K562 (cell line): Measurements from ENCODE around the gene UBLCP1. TPM values are rescaled to one million over a fixed set of nuclear protein-coding genes. Genes with fewer than 3 reads are reported as not detected.

ENCODE experiments used
- ATF1 ChIP-seq, 2 experiments: fragments of 450-650 bp in 1 of 2; IDR thresholded peaks; 2 replicates each; pipeline ENCODE4 v1.6.1; 2016; ENCODE audit warnings: missing compliant biosample characterization in 1 of 2, missing genetic modification characterization in 1 of 2
- ATF3 ChIP-seq, 2 experiments: fragments of 450-650 bp in 1 of 2; sonication (generic) in 1 of 2; formaldehyde crosslinking in 1 of 2; IDR thresholded peaks in 1 of 2; conservative IDR thresholded peaks in 1 of 2; 2 replicates each; pipeline versions ENCODE4 v1.6.1 to v1.8.1; 2016 to 2023; ENCODE audit warnings: mild to moderate bottlenecking in 2 of 2, moderate library complexity in 2 of 2, inconsistent platforms in 1 of 2, missing genetic modification reagents in 1 of 2
- CHD1 ChIP-seq: fragments of 200-600 bp; sonication (generic); IDR thresholded peaks from one replicate; pipeline ENCODE4 v1.6.1; 2012; ENCODE audit warnings: mild to moderate bottlenecking, moderate library complexity, low read length, inconsistent platforms
- CXXC5 ChIP-seq: fragments of 250-450 bp; sonication (Bioruptor Pico); IDR thresholded peaks from 2 replicates; pipeline ENCODE4 v1.8.0; 2022; ENCODE audit warnings: inconsistent platforms, mild to moderate bottlenecking, moderate library complexity
- E2F4 ChIP-seq: sonication (generic); formaldehyde crosslinking; IDR thresholded peaks from 2 replicates; pipeline ENCODE4 v1.8.0; 2022; ENCODE audit warnings: mild to moderate bottlenecking, low read depth, missing genetic modification reagents
- EHMT2 ChIP-seq: fragments of 450-650 bp; IDR thresholded peaks from 2 replicates; pipeline ENCODE4 v1.6.1; 2018; ENCODE audit warnings: antibody characterized with exemption
- HINFP ChIP-seq: fragments of 450-650 bp; conservative IDR thresholded peaks from 2 replicates; pipeline ENCODE4 v1.6.1; 2016; ENCODE audit warnings: missing genetic modification characterization, low read depth, mild to moderate bottlenecking, control low read depth, missing compliant biosample characterization
- NFIC ChIP-seq: fragments of 450-650 bp; IDR thresholded peaks from 2 replicates; pipeline ENCODE4 v1.6.1; 2017; ENCODE audit warnings: mild to moderate bottlenecking, inconsistent platforms
- PML ChIP-seq: IDR thresholded peaks from 2 replicates; pipeline ENCODE4 v1.6.1; 2012; ENCODE audit warnings: low read length, inconsistent platforms
- POU5F1 ChIP-seq: fragments of 150-350 bp; IDR thresholded peaks from 2 replicates; pipeline ENCODE4 v1.6.1; 2014; ENCODE audit warnings: borderline replicate concordance, low read length, low read depth, mild to moderate bottlenecking; ENCODE audit not compliant: partially characterized antibody
- RBBP5 ChIP-seq: fragments of 200-600 bp; sonication (generic); IDR thresholded peaks from 2 replicates; pipeline ENCODE4 v1.6.1; 2012; ENCODE audit warnings: borderline replicate concordance, mild to moderate bottlenecking, low read length, control low read depth, inconsistent platforms; ENCODE audit not compliant: insufficient read depth, poor library complexity, severe bottlenecking
- RBFOX2 ChIP-seq: fragments of 200-400 bp; formaldehyde crosslinking; IDR thresholded peaks from 2 replicates; pipeline ENCODE4 v1.6.1; 2017; ENCODE audit warnings: low read depth, mild to moderate bottlenecking, low read length, moderate library complexity
- RBM25 ChIP-seq: fragments of 200-400 bp; formaldehyde crosslinking; IDR thresholded peaks from 2 replicates; pipeline ENCODE4 v1.6.1; 2018; ENCODE audit warnings: low read length, low read depth, moderate library complexity; ENCODE audit not compliant: severe bottlenecking
- SOX6 ChIP-seq: fragments of 450-650 bp; IDR thresholded peaks from 2 replicates; pipeline ENCODE4 v1.6.1; 2014; ENCODE audit warnings: mild to moderate bottlenecking
- TBP ChIP-seq: optimal IDR thresholded peaks from 2 replicates; pipeline ENCODE3; 2011; ENCODE audit warnings: low read depth, low read length, improper control_type of control experiment
- ZNF512 ChIP-seq: IDR thresholded peaks from 2 replicates; pipeline ENCODE4 v1.6.1; 2016; ENCODE audit warnings: missing genetic modification characterization, missing compliant biosample characterization
- ZNF561 ChIP-seq: fragments of 450-650 bp; formaldehyde crosslinking; conservative IDR thresholded peaks from 2 replicates; pipeline ENCODE4 v1.4.0; 2020; ENCODE audit warnings: mild to moderate bottlenecking, moderate library complexity
- ZNF707 ChIP-seq: fragments of 250-450 bp; sonication (Bioruptor Pico); conservative IDR thresholded peaks from 2 replicates; pipeline ENCODE4 v1.8.0; 2022; ENCODE audit warnings: inconsistent platforms, mild to moderate bottlenecking, moderate library complexity
- ZZZ3 ChIP-seq: fragments of 450-650 bp; IDR thresholded peaks from 2 replicates; pipeline ENCODE4 v1.6.1; 2016; ENCODE audit warnings: antibody characterized with exemption, mild to moderate bottlenecking, moderate library complexity
- polyA plus RNA-seq, 8 experiments: library from polyadenylated mRNA; depleted of rRNA in 4 of 8; stranded (reverse) in 5 of 8; unstranded in 3 of 8; fragments of >200 nt; fragmentation: Nextera tagmentation in 2 of 8; fragmentation: Illumina TruSeq in 1 of 8; extraction: Ambion mirVana in 2 of 8; extraction: Trizol in 1 of 8; gene quantifications; 2 replicates each; pipeline versions ENCODE4 v1.2.1 to v1.2.3, GENCODE V29; 2011 to 2014; ENCODE audit warnings: inconsistent platforms in 1 of 8, missing spikeins in 1 of 8
- total RNA-seq, 7 experiments: library from RNA; depleted of rRNA in 6 of 7; stranded (reverse); fragments of >200 nt in 6 of 7; fragmentation: Illumina TruSeq in 2 of 7; extraction: Trizol in 2 of 7; gene quantifications; 2 replicates each; pipeline versions ENCODE4 v1.2.1 to v1.2.3, GENCODE V29; 2011 to 2021; ENCODE audit warnings: low replicate concordance in 1 of 7
- TF ChIP-seq, protein P1 (sequence below): sonication (generic); formaldehyde crosslinking; IDR thresholded peaks from 2 replicates; pipeline ENCODE4 v1.8.1; 2023; ENCODE audit warnings: mild to moderate bottlenecking, missing genetic modification reagents

UBLCP1 gene
- total and polyA plus RNA-seq, 9 of the 15 experiments (the other 6 are each of a cell fraction or from before 2014, with no cell fraction given): 18.8 to 39.8 (median 30.2) TPM

- TF ChIP-seq ZZZ3: 0 out of 2 replicates have a peak, but pooled peaks have one; percentile 55
- no peak for TF ChIP-seq ZNF707 (CRISPR knock-in tag)
- no peak for TF ChIP-seq E2F4 (CRISPR knock-in tag)
- TF ChIP-seq NFIC: peak; percentile 38; the same call in 1 of the 2 replicates
- peak; percentile 37; the same call in 1 of the 2 replicates for TF ChIP-seq SOX6
- TF ChIP-seq HINFP: peak; percentile 82
- no peak for TF ChIP-seq POU5F1
- peak; percentile 96 for TF ChIP-seq RBFOX2
- no peak for TF ChIP-seq RBM25
- TF ChIP-seq, protein P1, sequence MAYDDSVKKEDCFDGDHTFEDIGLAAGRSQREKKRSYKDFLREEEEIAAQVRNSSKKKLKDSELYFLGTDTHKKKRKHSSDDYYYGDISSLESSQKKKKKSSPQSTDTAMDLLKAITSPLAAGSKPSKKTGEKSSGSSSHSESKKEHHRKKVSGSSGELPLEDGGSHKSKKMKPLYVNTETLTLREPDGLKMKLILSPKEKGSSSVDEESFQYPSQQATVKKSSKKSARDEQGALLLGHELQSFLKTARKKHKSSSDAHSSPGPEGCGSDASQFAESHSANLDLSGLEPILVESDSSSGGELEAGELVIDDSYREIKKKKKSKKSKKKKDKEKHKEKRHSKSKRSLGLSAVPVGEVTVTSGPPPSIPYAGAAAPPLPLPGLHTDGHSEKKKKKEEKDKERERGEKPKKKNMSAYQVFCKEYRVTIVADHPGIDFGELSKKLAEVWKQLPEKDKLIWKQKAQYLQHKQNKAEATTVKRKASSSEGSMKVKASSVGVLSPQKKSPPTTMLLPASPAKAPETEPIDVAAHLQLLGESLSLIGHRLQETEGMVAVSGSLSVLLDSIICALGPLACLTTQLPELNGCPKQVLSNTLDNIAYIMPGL (CRISPR knock-in tag): 0 out of 2 replicates have a peak, but pooled peaks have one; percentile 47
- peak; percentile 69; the same call in 1 of the 2 replicates for TF ChIP-seq PML
- no peak for TF ChIP-seq ZNF512 (tag)
- peak; percentile 69; the same call in 1 of the 2 replicates for TF ChIP-seq CXXC5 (CRISPR knock-in tag)
- TF ChIP-seq RBBP5: peak; percentile 99
- no peak for TF ChIP-seq CHD1
- no peak for TF ChIP-seq ZNF561
- no peak for TF ChIP-seq ATF3 (IDR thresholded peaks at IDR 0.05)
- TF ChIP-seq ATF3 (CRISPR knock-in tag; conservative IDR thresholded peaks at IDR 0.05): no peak; the same call in 1 of the 2 replicates
- TF ChIP-seq EHMT2: peak; percentile 79
- TF ChIP-seq ATF1 (CRISPR knock-in tag; IDR thresholded peaks at IDR 0.05): no peak
- TF ChIP-seq ATF1 (tag; IDR thresholded peaks at IDR 0.05): peak; percentile 94
- peak; percentile 69 for TF ChIP-seq TBP
Observed at GRCh38 chr5:159262859-159263568, at the start of gene UBLCP1 (continued).
